Adrenal gland (tissue), 12 donors: Measurements from ENCODE around the gene PWWP3B. TPM values are rescaled to one million over a fixed set of nuclear protein-coding genes. Genes with fewer than 3 reads are reported as not detected.
A peak's percentile ranks its signal among the peaks of the same experiment; 100 is the strongest.
"Not testable (repeated sequence)": the region's sequence is repeated elsewhere in the genome, so short reads cannot be mapped to it uniquely, and the experiment has no call there.

ENCODE experiments used
- DNase-seq, 7 donors: peaks; one replicate each; pipeline ENCODE4 v3.0.0-alpha.2; 2019 to 2020
- H3K27ac ChIP-seq, 5 donors: fragments of 200-600 bp; sonication (generic) in 4 of 5; 1 replicate in 3 of 5; 2 replicates in 2 of 5; pipeline versions ENCODE4 v1.5.1 to v1.8.0; 2016 to 2020; ENCODE audit warnings: mild to moderate bottlenecking in 1 of 5
- H3K27me3 ChIP-seq: fragments of 200-600 bp; 2 replicates; pipeline ENCODE4 v1.8.0; 2021
- H3K36me3 ChIP-seq, 2 donors: fragments of 200-600 bp; replicated peaks in 1 of 2; 1 replicate in 1 of 2; 2 replicates in 1 of 2; pipeline versions ENCODE4 v1.5.1 to v1.8.0; 2018 to 2022
- H3K4me1 ChIP-seq, 2 donors: fragments of 200-600 bp; replicated peaks in 1 of 2; 1 replicate in 1 of 2; 2 replicates in 1 of 2; pipeline versions ENCODE4 v1.5.1 to v1.8.0; 2018 to 2021
- H3K4me3 ChIP-seq, 4 donors: fragments of 200-600 bp; sonication (generic) in 3 of 4; one replicate each; pipeline ENCODE4 v1.5.1; 2016 to 2018
- H3K9me3 ChIP-seq, 3 donors: fragments of 200-600 bp; sonication (generic) in 1 of 3; replicated peaks in 1 of 3; 1 replicate in 2 of 3; 2 replicates in 1 of 3; pipeline versions ENCODE4 v1.5.1 to v1.8.0; 2016 to 2021
- CTCF ChIP-seq, 6 experiments: fragments of 450-650 bp in 4 of 6; fragments of 200-600 bp in 2 of 6; sonication (generic) in 1 of 6; IDR thresholded peaks; 1 replicate in 5 of 6; 2 replicates in 1 of 6; pipeline versions ENCODE4 v1.5.1 to v1.8.0; 2016 to 2021; ENCODE audit warnings: antibody characterized with exemption in 6 of 6, mild to moderate bottlenecking in 2 of 6, moderate library complexity in 1 of 6
- POLR2A ChIP-seq, 2 donors: fragments of 450-650 bp; IDR thresholded peaks; one replicate each; pipeline ENCODE4 v1.6.1; 2017; ENCODE audit warnings: antibody characterized with exemption in 2 of 2, mild to moderate bottlenecking in 2 of 2, moderate library complexity in 1 of 2
- WGBS, 4 donors: extraction: QIAGEN DNeasy Blood & Tissue Kit in 2 of 4; methylation state at CpG; one replicate each; pipeline versions ENCODE4 v1.1.5 to v1.1.7; 2013 to 2017; 5-methylcytosine and 5-hydroxymethylcytosine counted together
- intact Hi-C, 2 donors: fragments of 100-400 bp; cut with DNase I; formaldehyde crosslinking; loops; one replicate each; pipeline versions ENCODE4 v1.14.1 to v1.15.0; 2022 to 2023
- polyA plus RNA-seq, 3 donors: library from polyadenylated mRNA; stranded (reverse); fragments of 200-250 nt in 2 of 3; fragments of 350-450 nt in 1 of 3; fragmentation: Illumina TruSeq in 1 of 3; extraction: RNeasy Lipid Tissue Mini Kit (QIAGEN cat#74804) in 1 of 3; gene quantifications; one replicate each; pipeline ENCODE4 v1.2.3, GENCODE V29; 2013 to 2014
- total RNA-seq, 9 donors: library from RNA; depleted of rRNA in 4 of 9; stranded (reverse); fragments of >200 nt in 4 of 9; fragments of 120-200 nt in 1 of 9; fragmentation: NEBNext Ultra II Directional in 1 of 9; extraction: Animal tissue kit (Norgen Biotek cat#: 25700) in 1 of 9; gene quantifications; one replicate each; pipeline versions ENCODE4 v1.1.0 to v1.2.4, GENCODE V29; 2013 to 2023
- donor health status: healthy with polysubstance abuse.
- donor health status: Bipolar disorder and iron deficiency.
- donor health status: DM: yes; HTN: yes; CAD: no.
- donor health status: DM: no; HTN: no; CAD: no.
- donor health status: DM: no; HTN: no; CAD: no.
- donor health status: DM: yes; HTN: yes; CAD: no.

PWWP3B gene
- total and polyA plus RNA-seq, 12 donors, result 1.3 to 21.6 (median 6.0) TPM

DNA sequence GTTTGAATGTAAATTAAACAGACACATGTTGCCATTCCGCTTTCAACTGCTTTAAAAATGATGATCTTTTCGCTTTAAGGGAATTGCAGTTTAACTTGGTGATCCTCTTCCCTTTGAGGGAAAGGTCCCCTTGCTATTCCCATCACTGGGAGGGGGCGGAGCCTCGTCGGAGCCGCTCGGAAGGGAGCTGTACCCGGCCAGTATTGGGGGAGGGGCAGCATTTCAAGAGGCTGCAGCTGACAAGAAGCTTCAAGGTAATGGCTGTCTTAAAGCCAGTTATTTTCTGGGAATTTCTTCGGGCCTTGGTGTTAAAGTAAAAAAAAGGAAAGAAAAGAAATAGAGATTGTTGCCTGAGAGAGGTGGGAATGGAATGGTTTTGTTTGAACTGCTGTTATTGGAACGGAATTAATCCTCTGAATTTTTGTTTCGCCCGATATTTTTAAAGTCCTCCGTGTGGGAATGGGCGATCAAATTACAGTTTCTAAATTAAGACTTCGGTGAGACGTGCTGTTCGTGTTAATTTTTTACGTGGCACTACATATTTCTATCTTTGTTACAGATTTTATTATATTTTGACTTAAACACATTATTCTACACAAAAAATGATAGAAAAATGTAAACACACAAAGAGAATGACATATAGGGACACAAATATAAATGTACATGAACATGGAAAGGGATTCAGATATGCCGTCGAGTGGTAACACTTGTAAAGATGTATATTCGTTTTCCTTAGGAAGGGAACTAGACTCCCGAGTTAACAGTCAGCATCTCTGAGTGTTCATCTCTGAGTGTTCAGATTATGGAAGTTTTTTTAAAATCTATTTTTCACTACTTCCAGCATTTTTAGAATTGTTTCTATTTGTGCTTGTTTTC, 9.2 kb downstream of the PWWP3B start:
- Histone ChIP-seq H3K9me3 (no peaks in the 10 kb centered on the region), H3K4me3 (no peak overlapping the region), H3K27me3 (peaks cover 20% of the 10 kb centered on the region), H3K27ac (no peak overlapping the region), H3K4me1 (no peaks in the 10 kb centered on the region), H3K36me3 (no peaks in the 10 kb centered on the region)
- WGBS, 4 donors, result 12 to 35% (median 21%) methylated on average over 22 of the region's 22 CpGs
- intact Hi-C loops, result no loop called here
- no peak for TF ChIP-seq POLR2A (IDR thresholded peaks at IDR 0.05)
- TF ChIP-seq CTCF (IDR thresholded peaks at IDR 0.05), result no peak
- DNase-seq, result peak; percentile 13 to 68 (median 33)

DNA sequence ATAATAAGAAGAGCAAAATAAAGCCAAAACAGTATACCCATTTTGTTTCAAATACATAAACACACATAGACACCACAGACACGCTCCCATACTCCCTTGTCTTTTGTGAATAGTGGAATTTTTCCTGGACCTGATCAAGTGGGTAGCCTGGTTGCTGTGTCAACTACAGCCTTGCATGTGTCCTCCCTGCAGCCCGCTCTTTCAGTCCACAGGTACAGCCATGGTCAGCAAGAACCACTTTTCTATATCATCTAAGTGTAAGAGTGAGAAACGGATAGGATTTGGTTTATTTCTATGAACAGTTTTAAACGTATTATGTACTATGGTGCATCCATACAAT, 9.8 kb downstream of the PWWP3B start:
- H3K27ac ChIP-seq, result no peak overlapping the region
- no peak overlapping the region for H3K4me3 ChIP-seq
- TF ChIP-seq CTCF (IDR thresholded peaks at IDR 0.05), result no peak
- no peak for TF ChIP-seq POLR2A (IDR thresholded peaks at IDR 0.05)

GRCh38 chrX:106178826-106179225, 10.7 kb downstream of the PWWP3B start:
- Histone ChIP-seq H3K27ac (no peak overlapping the region), H3K9me3 (no peaks in the 10 kb centered on the region), H3K36me3 (no peaks in the 10 kb centered on the region), H3K4me1 (no peaks in the 10 kb centered on the region), H3K27me3 (peaks cover 20% of the 10 kb centered on the region), H3K4me3 (no peak overlapping the region)
- WGBS, 4 donors, result 66 to 72% (median 68%) methylated on average over 5 of the region's 5 CpGs
- intact Hi-C loops, result no loop called here
- DNase-seq, result no peak
- TF ChIP-seq POLR2A (IDR thresholded peaks at IDR 0.05) (no peak), CTCF (IDR thresholded peaks at IDR 0.05) (no peak)

More for the DNA sequence above, 9.8 kb downstream of the PWWP3B start:
- no peak for DNase-seq
- no peaks in the 10 kb centered on the region for H3K4me1 ChIP-seq
- H3K9me3 ChIP-seq, result no peaks in the 10 kb centered on the region
- 60 to 91% (median 70%) methylated on average over 4 of the region's 4 CpGs for WGBS, 4 donors
- no peaks in the 10 kb centered on the region for H3K36me3 ChIP-seq
- H3K27me3 ChIP-seq, result peaks cover 20% of the 10 kb centered on the region
- intact Hi-C loops, result no loop called here

- H3K36me3 ChIP-seq, H3K27me3 ChIP-seq, H3K27ac ChIP-seq, intact Hi-C loops, H3K4me3 ChIP-seq, H3K9me3 ChIP-seq, DNase-seq, H3K4me1 ChIP-seq: not testable (repeated sequence)
- WGBS, 4 donors, result 73 to 85% (median 78%) methylated on average over 6 of the region's 6 CpGs
These were observed 15.6 kb downstream of the PWWP3B start for GRCh38 chrX:106183685-106184084.
